HG03378 (cell line): ENCODE results near the gene CHI3L1.

Source experiments
- ATAC-seq: cut with Tn5 transposase; IDR thresholded peaks from one replicate; pipeline ENCODE4 v1.9.1; 2021; ENCODE audit warnings: mild to moderate bottlenecking, moderate library complexity; ENCODE audit not compliant: unreplicated experiment

Gene CHI3L1

GRCh38 chr1:203170625-203171330, 15.7 kb downstream of the CHI3L1 start:
- ATAC-seq = no peak

- no peak for ATAC-seq
These were observed 16.6 kb downstream of the CHI3L1 start for GRCh38 chr1:203169770-203170520.

- ATAC-seq = no peak
These were observed 17.5 kb downstream of the CHI3L1 start for GRCh38 chr1:203168991-203169390.

GRCh38 chr1:203168256-203168786, 18.2 kb downstream of the CHI3L1 start:
- ATAC-seq = no peak

- ATAC-seq = no peak
These were observed 18.6 kb downstream of the CHI3L1 start for GRCh38 chr1:203167913-203168200.

GRCh38 chr1:203167026-203167912, 19.2 kb downstream of the CHI3L1 start:
- no peak for ATAC-seq

GRCh38 chr1:203166192-203166940, 20.1 kb downstream of the CHI3L1 start:
- ATAC-seq = no peak

- no peak for ATAC-seq
These were observed 20.7 kb downstream of the CHI3L1 start for GRCh38 chr1:203165800-203166161.

- no peak for ATAC-seq
These were observed 21.3 kb downstream of the CHI3L1 start for GRCh38 chr1:203165101-203165799.

- ATAC-seq = no peak
These were observed 22.4 kb downstream of the CHI3L1 start for GRCh38 chr1:203163891-203164635.

GRCh38 chr1:203162403-203162802, 24.1 kb downstream of the CHI3L1 start:
- no peak for ATAC-seq

GRCh38 chr1:203161703-203162102, 24.8 kb downstream of the CHI3L1 start:
- no peak for ATAC-seq

- no peak for ATAC-seq
These were observed 25.3 kb downstream of the CHI3L1 start for GRCh38 chr1:203161175-203161574.

- no peak for ATAC-seq
These were observed 26.7 kb downstream of the CHI3L1 start for GRCh38 chr1:203159844-203160243.

GRCh38 chr1:203158960-203159665, 27.4 kb downstream of the CHI3L1 start:
- ATAC-seq = no peak

- no peak for ATAC-seq
These were observed 28.1 kb downstream of the CHI3L1 start for GRCh38 chr1:203158423-203158822.

- no peak for ATAC-seq
These were observed 30.2 kb downstream of the CHI3L1 start for GRCh38 chr1:203156280-203156679.

- ATAC-seq = no peak
These were observed 32.3 kb downstream of the CHI3L1 start for GRCh38 chr1:203153989-203154821.
